NB4 (cell line): Measurements from ENCODE around the gene SH3YL1.

Experiments
- DNase-seq: peaks from one replicate; pipeline ENCODE4 v3.0.0; 2010; ENCODE audit warnings: low read depth
- H3K4me3 ChIP-seq: one replicate; pipeline ENCODE4 v1.5.1; 2011; ENCODE audit warnings: mild to moderate bottlenecking, low read depth, low read length, moderate library complexity
- MAX ChIP-seq: IDR thresholded peaks from 2 replicates; pipeline ENCODE4 v1.6.1; 2011; ENCODE audit warnings: low read depth, low read length
- MYC ChIP-seq: IDR thresholded peaks from 2 replicates; pipeline ENCODE4 v1.6.1; 2011; ENCODE audit warnings: low read depth, low read length
- POLR2A ChIP-seq: IDR thresholded peaks from 2 replicates; pipeline ENCODE4 v1.6.1; 2011; ENCODE audit warnings: mild to moderate bottlenecking; ENCODE audit not compliant: insufficient read length; ENCODE audit errors: extremely low read depth
- TF ChIP-seq, protein P1 (sequence below): IDR thresholded peaks from one replicate; pipeline ENCODE4 v1.5.1; 2012; ENCODE audit warnings: low read depth, low read length

Gene SH3YL1

GRCh38 chr2:253202-253638, 10.6 kb downstream of the SH3YL1 start:
- DNase-seq = no peak
- H3K4me3 ChIP-seq = no peak overlapping the region
- no peak for TF ChIP-seq MAX
- no peak for TF ChIP-seq MYC
- TF ChIP-seq POLR2A = no peak
- TF ChIP-seq, protein P1, sequence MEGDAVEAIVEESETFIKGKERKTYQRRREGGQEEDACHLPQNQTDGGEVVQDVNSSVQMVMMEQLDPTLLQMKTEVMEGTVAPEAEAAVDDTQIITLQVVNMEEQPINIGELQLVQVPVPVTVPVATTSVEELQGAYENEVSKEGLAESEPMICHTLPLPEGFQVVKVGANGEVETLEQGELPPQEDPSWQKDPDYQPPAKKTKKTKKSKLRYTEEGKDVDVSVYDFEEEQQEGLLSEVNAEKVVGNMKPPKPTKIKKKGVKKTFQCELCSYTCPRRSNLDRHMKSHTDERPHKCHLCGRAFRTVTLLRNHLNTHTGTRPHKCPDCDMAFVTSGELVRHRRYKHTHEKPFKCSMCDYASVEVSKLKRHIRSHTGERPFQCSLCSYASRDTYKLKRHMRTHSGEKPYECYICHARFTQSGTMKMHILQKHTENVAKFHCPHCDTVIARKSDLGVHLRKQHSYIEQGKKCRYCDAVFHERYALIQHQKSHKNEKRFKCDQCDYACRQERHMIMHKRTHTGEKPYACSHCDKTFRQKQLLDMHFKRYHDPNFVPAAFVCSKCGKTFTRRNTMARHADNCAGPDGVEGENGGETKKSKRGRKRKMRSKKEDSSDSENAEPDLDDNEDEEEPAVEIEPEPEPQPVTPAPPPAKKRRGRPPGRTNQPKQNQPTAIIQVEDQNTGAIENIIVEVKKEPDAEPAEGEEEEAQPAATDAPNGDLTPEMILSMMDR = no peak

- H3K4me3 ChIP-seq = no peak overlapping the region
- no peak for TF ChIP-seq POLR2A
- no peak for TF ChIP-seq MYC
- TF ChIP-seq, protein P1 = no peak
- no peak for TF ChIP-seq MAX
- no peak for DNase-seq
Observed at GRCh38 chr2:252001-252602, 11.7 kb downstream of the SH3YL1 start.

- DNase-seq = no peak
- no peak overlapping the region for H3K4me3 ChIP-seq
- no peak for TF ChIP-seq POLR2A
- TF ChIP-seq MAX = no peak
- TF ChIP-seq, protein P1 = no peak
Observed at GRCh38 chr2:249538-250042, 14.2 kb downstream of the SH3YL1 start.

DNA sequence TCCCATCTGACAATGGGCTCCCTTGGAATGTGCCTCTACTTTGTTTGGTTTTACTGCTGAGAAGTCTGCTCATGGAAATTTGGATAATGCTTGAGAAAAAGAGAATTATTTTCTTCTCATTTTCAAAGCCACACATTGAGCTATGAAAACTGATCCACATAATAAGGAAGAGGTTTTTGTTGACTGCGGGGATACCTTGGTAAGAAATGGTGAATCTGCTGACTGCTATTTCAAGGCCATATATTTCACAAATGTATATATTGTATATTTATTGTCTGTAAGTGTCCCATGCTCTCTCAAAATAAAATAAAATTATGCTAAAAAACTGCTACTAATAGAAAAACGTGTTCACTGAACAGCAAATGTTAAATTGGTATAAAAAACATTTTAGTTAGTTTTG, 15.1 kb downstream of the SH3YL1 start:
- H3K4me3 ChIP-seq = no peak overlapping the region
- no peak for DNase-seq
- TF ChIP-seq, protein P1 = no peak
- TF ChIP-seq MYC = no peak
- TF ChIP-seq POLR2A = no peak
- no peak for TF ChIP-seq MAX

- TF ChIP-seq MAX (peak; percentile 63), MYC (peak; percentile 80), POLR2A (no peak)
- TF ChIP-seq, protein P1 = peak; percentile 56
- no peak overlapping the region for H3K4me3 ChIP-seq
- DNase-seq = peak; percentile 77
Observed at GRCh38 chr2:246489-247144, 17.2 kb downstream of the SH3YL1 start.
